ENCODE data around the gene PERM1.

PERM1 gene

DNA sequence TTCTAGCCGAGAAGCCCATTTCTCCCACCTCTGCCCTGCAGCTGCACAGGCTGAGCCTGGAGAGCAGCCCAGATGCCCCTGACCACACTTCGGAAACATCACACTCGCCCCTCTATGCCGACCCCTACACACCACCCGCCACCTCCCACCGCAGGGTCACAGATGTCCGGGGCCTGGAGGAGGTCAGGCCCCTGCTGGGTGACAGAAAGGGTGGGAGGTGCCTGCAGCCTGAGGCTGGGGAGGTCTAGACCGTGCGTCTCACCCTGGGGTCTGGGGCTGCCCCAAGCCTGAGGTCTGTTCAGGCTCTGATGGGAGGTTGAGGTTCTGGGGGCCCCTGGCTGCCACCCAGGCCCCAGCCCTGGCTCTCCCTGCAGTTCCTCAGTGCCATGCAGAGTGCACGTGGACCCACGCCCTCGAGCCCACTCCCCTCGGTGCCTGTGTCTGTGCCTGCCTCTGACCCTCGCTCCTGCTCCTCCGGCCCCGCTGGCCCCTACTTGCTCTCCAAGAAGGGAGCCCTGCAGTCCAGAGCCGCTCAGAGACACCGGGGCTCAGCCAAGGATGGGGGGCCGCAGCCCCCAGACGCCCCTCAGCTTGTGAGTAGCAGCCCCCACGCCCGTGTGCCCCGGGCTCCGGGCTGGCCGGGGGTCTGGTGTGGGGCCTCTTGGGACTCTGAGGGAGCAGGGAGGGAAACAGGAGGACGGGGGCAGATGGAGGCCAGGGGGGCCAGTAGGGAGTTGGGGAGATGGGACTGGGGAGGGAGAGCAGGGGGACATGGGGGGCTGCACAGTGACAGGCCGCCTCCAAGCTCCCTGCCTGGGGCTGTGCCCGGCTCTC lies 8.2 kb downstream of the PERM1 start:
- DNase-seq: no peak
- TF ChIP-seq GATA1 (IDR thresholded peaks at IDR 0.05; ENCODE audit: low read depth, low read length): no peak
- TF ChIP-seq POLR2A (IDR thresholded peaks at IDR 0.05; ENCODE audit: low read length): no peak

DNA sequence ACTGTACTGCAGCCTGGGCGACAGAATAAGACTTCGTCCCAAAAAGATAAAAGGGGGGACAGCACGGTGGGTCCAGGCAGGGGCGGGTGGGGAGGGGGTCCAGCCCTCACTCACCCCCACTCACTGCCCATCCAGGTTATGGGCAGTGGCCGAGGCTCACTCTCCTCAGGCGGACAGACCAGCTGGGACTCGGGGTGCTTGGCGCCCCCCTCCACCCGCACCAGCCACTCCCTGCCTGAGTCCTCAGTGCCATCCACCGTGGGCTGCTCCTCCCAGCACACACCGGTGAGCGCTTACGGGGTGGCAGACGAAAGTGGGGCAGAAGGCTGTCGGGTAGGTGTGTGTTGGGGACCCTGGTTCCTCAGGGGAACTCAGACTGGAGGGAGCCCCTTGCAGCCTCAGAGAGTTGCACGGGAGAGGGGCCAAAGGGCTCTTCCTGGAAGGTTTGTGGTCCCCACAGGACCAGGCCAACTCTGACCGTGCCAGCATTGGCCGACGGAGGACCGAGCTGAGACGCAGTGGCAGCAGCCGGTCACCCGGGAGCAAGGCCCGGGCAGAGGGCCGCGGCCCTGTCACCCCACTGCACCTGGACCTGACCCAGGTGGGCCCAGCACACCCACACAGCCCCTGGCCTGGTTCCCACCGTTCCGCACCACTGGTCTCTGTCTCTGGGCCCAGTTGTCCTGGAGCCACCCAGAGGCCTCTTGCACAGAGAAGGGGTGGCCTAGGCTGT lies 9.0 kb downstream of the PERM1 start:
- TF ChIP-seq GATA1 (IDR thresholded peaks at IDR 0.05; ENCODE audit: low read depth, low read length) (no peak), POLR2A (IDR thresholded peaks at IDR 0.05; ENCODE audit: low read length) (no peak)
- DNase-seq: no peak

DNA sequence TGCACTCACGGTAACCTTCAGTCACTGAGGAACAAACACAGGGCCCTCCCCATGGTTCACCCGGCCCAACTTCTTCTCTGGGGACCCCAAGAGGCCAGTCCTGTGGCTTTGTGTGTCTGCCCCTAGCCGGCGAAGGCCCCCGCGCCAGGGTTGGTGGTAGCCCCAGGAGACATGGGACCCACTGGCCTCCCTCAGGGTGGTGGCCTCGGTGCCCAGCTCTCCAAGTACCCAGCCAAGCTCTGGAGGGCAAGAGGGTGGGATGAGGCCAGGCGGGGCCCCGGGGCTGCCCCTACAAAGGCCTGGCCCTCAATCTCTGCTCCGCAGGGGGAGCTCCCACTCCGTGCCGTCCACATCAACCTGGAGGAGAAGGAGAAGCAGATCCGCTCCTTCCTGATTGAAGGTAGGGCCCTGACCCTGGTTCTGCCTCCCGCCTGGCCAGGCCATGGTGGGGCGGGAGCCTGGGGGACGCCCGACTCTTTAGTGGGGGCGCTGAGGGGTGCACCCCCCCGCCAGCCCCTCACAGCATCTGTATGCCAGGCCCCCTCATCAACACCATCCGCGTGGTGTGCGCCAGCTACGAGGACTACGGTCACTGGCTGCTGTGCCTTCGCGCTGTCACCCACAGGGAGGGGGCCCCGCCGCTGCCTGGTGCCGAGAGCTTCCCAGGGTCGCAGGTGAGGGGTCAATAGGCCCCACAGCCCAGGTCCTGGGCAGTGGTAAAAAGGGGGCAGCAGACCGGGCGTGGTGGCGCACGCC lies 10.0 kb downstream of the PERM1 start:
- TF ChIP-seq GATA1 (IDR thresholded peaks at IDR 0.05; ENCODE audit: low read depth, low read length) (no peak), POLR2A (IDR thresholded peaks at IDR 0.05; ENCODE audit: low read length) (no peak)
- DNase-seq: no peak

DNA sequence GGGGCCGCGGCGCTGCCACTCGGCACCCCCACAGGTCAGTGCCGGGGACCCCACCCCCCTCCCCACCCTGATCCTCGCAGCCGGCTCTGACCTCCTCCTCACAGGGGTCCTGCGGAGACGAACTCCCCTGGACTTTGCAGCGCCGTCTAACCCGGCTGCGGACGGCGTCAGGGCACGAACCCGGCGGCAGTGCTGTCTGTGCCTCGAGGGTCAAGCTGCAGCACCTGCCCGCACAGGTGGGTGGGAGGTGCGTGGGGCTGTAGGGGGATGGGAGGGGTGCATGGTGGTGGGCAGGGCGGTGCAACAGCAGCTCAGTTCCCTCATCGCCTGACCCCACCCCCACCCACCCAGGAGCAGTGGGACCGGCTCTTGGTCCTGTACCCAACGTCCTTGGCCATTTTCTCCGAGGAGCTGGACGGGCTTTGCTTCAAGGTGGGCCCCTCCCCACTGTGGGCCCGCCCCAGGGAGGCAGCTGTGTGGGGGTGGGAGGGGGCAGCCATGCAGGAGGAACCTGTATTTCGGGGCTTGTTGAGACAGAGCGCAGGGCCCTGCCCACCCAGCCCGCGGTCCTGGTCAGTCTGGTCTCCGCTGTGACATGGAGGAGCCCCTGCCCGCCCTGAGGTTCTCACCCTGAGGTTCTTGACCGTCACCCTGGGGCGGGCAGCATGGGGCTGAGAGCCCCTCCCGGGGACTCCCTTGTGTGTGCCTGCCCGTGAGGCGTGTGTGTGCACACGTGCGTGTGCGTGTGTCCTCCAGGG lies 10.7 kb downstream of the PERM1 start:
- TF ChIP-seq GATA1 (IDR thresholded peaks at IDR 0.05; ENCODE audit: low read depth, low read length): no peak
- DNase-seq: no peak

DNA sequence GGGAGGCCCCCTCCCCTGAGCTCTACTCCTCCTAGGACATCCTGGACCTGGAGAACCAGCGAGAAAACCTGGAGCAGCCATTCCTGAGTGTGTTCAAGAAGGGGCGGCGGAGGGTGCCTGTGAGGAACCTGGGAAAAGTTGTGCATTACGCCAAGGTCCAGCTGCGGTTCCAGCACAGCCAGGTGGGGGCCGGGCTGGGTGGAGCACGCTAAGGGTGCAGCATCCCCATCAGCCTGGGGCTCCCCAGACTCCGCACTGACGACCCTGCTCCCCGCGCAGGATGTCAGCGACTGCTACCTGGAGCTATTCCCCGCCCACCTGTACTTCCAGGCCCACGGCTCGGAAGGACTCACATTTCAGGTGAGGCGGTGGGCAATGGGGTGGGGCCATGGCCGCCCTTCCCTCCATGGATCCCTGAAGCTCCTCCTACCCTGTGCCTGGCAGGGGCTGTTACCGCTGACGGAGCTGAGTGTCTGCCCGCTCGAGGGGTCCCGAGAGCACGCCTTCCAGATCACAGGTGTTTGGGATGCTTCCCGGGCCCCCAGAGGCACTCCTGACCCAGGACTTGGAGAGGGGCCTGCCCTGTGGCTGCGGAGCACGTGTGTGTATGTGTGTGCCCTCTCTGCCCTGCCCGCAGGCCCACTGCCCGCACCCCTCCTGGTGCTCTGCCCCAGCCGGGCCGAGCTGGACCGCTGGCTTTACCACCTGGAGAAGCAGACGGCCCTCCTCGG lies 11.5 kb downstream of the PERM1 start:
- DNase-seq: no peak
- no peak for TF ChIP-seq POLR2A (IDR thresholded peaks at IDR 0.05; ENCODE audit: low read length)
- TF ChIP-seq GATA1 (IDR thresholded peaks at IDR 0.05; ENCODE audit: low read depth, low read length): no peak

DNA sequence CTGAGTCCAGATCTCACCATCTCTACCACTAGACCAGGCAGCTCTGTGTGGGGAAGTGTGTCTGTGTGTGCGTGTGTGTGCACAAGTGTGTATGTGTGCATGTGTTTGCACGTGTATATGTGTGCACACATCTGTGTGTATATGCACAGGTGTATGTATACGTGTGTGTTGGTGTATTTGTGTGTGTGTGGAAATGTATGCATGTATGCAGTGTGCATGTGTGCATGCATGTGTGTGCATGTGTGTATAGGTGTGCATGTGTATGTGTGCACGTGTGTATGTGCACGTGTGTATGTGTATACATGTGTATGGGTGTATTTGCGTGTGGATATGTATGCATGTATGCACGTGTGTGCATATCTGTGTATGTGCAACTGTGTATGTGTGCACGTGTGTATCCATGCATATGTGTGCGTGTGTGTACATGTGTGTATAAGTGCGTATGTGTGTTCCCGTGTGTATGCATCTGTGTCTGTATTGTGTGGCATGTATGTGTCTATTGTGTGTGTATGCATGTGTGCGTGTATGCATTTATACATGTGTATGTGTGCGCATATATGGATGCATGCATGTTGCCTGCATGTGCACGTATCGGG lies 12.5 kb downstream of the PERM1 start:
- DNase-seq: no peak
- no peak for TF ChIP-seq GATA1 (IDR thresholded peaks at IDR 0.05; ENCODE audit: low read depth, low read length)
- no peak for TF ChIP-seq POLR2A (IDR thresholded peaks at IDR 0.05; ENCODE audit: low read length)

DNA sequence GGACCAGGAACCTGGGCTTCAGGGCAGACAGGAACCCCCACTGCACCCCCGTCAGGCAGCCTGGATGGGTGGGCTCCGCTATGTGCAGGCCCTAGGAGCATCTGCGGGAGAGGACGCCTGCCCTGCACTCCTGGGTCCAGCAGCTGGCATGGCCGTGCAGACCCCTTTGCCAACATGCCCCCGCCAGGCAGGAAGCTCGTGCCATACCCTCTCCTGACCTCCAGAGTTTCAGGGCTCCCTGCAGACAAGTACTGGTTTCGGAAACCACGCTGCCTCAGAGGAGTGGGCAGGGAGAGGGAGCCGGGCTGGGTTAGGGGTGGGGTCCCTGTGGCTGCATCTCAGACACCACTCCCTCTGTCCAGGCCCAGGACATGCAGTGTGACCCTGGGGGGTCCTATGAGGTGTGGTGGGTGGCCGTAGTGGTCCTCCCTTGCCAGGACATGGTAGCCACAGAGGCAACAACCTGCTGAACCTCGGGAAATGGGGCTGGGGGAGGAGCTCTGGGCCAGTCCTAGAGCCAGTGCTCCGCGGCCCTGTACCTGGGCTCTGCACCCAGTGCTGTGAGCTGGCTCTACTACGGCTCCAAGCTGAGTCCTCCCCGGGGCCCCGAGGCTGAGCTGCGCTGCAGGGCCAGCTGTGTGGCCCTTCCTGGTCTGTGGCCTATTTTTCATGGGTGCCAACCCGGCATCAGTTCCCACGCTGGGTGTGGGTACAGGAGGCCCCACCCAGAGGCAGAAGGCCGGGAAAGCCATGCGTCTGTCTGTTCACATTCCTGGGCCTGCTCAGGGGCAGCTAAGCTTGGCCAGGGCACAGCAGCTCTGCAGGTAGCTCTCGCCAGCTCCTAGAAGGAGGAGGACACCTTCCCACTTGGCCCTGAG lies 14.2 kb downstream of the PERM1 start:
- TF ChIP-seq GATA1 (IDR thresholded peaks at IDR 0.05; ENCODE audit: low read depth, low read length) (no peak), POLR2A (IDR thresholded peaks at IDR 0.05; ENCODE audit: low read length) (no peak)
- DNase-seq: no peak

DNA sequence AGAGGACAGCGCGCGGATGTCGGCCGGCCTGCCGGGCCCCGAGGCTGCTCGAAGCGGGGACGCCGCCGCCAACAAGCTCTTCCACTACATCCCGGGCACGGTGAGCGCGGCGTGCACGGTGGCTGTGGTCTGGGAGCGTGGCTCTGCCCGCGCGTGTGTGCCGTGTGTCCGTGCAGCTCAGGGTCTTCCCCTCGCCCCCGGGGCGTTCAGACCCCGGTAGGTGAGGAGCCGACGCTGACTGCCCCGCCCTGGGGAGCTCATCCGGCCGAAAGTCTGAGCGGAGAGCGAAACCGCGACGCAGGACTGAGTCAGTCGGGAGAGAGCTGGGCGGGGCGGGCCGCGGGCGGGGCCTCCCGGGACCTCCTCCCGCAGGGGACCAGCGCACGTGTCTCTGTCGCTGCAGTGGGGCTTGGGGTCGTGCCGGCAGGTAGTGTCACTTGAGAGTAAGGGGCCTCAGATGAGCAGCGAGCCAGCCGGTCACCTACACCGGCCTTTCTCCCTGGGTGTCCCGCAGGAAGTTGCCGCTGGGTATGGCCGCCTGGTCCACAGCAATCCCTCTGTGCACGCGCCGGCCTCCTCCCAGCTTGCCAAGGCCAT lies 15.1 kb downstream of the PERM1 start:
- no peak for TF ChIP-seq POLR2A (IDR thresholded peaks at IDR 0.05; ENCODE audit: low read length)
- DNase-seq: peak; percentile 41 to 68

DNA sequence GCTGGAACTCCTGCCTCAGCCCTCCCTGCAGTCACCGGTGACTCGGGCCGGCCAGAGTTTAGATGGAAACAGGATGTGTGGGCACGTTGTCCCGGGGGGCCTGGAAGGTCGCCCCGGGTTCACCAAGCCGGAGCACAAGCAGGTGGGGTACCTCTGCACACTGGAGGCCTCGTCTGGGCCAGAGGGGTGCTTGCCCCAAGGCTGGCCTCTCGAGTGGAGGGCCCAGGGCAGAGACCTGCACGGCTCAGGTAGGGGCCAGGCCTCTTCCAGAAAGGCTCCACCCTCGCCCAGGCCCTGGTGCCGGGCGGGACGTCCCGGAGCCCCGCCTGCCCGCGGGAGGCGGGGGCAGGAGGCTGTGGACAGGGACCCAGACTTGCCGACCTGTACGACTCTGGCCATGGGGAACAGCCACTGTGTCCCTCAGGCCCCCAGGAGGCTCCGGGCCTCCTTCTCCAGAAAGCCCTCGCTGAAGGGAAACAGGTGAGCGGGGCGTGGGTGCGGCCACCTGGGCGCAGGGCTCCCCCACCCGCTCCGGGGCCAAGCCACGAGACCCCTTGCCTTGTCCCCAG lies 15.7 kb downstream of the PERM1 start, which contains the start of gene PLEKHN1:
TSS of gene PLEKHN1 (plus strand) at position 348 of the 569 bp plus-strand sequence. CDS start at position 398, 50 bp downstream.
- DNase-seq: no peak
- TF ChIP-seq GATA1 (IDR thresholded peaks at IDR 0.05; ENCODE audit: low read depth, low read length) (no peak), POLR2A (IDR thresholded peaks at IDR 0.05; ENCODE audit: low read length) (no peak)

DNA sequence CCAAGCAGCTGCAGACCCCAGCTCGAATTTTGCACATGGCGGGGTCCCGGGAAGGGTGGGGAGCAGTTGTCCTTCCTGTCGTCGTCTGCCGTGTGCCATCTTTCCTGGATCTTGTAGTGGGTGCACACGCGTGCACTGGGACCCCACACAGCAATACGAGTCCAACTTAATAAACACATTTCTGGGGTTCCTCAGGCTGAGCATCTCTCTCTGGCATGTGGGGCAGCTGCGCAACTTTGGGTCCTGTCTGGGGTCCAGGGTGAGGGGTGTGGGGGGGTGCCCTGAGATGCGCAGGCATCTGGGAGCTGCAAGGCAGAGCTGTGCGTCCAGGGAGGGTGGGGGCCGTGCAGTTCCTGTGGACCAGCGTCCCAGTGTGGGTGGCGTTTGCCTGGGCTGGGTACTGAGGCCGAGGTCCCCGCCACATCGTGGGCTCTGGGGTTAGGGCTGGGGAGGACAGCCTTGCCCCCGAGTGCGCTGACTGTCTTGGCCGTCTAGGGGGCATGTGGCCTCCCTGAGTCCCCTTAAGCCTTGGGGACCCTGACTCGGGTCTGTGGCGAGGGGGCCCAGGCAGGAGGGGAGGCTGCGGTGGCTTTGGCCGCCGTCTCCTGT lies 16.3 kb downstream of the PERM1 start:
- no peak for TF ChIP-seq GATA1 (IDR thresholded peaks at IDR 0.05; ENCODE audit: low read depth, low read length)
- TF ChIP-seq POLR2A (IDR thresholded peaks at IDR 0.05; ENCODE audit: low read length): no peak
- no peak for DNase-seq

All from erythroblast (primary cell).